A549 (cell line): ENCODE data around the gene GNAT2. TPM values are rescaled to one million over a fixed set of nuclear protein-coding genes. Genes with fewer than 3 reads are reported as not detected.

Experiments
- ATAC-seq, 2 experiments: fragments of 200-7000 bp in 1 of 2; fragments of >200 bp in 1 of 2; cut with Nextera tagmentation in 1 of 2; cut with Tn5 transposase in 1 of 2; 3 replicates each; pipeline versions ENCODE4 v1.8.0 to v1.9.1; 2018 to 2020; ENCODE audit warnings: mild to moderate bottlenecking in 1 of 2, moderate library complexity in 1 of 2
- CTCF ChIA-PET: fragments of 300-600 bp; sonication (Branson Sonifier 250); formaldehyde crosslinking; extraction: SDS; loops from one replicate; lab custom pipeline; 2021; ENCODE audit warnings: antibody characterized with exemption, inconsistent platforms; lab: Yijun Ruan, JAX
- POLR2A ChIA-PET: fragments of 350-600 bp; formaldehyde crosslinking; extraction: SDS; loops from one replicate; lab custom pipeline; 2021; ENCODE audit warnings: antibody characterized with exemption, inconsistent platforms; lab: Yijun Ruan, JAX
- DNase-seq, 2 experiments: peaks; one replicate each; pipeline versions ENCODE4 v3.0.0 to v3.0.0-alpha.2; 2011 to 2016; ENCODE audit warnings: low read depth in 1 of 2, low spot score in 1 of 2
- FAIRE-seq: peaks from 2 replicates; lab custom pipeline; 2011; peaks lifted over from hg19 to GRCh38; lab: Jason Lieb, UNC
- H3K27ac ChIP-seq, 2 experiments: fragments of >200 bp; sonication (Bioruptor Twin); formaldehyde crosslinking; 3 replicates each; pipeline ENCODE4 v1.5.1; 2016 to 2017
- H3K4me1 ChIP-seq: fragments of >200 bp; sonication (Bioruptor Twin); formaldehyde crosslinking; 3 replicates; pipeline ENCODE4 v1.6.1; 2016
- H3K4me2 ChIP-seq: fragments of >200 bp; sonication (Bioruptor Twin); formaldehyde crosslinking; 3 replicates; pipeline ENCODE4 v1.6.1; 2016
- H3K4me3 ChIP-seq: fragments of >200 bp; sonication (Bioruptor Twin); formaldehyde crosslinking; 3 replicates; pipeline ENCODE4 v1.5.1; 2016
- H3K9me3 ChIP-seq: fragments of >200 bp; sonication (Bioruptor Twin); formaldehyde crosslinking; 3 replicates; pipeline ENCODE4 v1.6.1; 2016
- CEBPB ChIP-seq, 2 experiments: fragments of >200 bp in 1 of 2; sonication (Bioruptor Twin) in 1 of 2; formaldehyde crosslinking in 1 of 2; IDR thresholded peaks; 2 replicates each; pipeline ENCODE4 v1.6.1; 2012 to 2016
- CHD4 ChIP-seq: fragments of 200-600 bp; sonication (generic); IDR thresholded peaks from 2 replicates; pipeline ENCODE4 v1.6.1; 2016; ENCODE audit warnings: antibody characterized with exemption, mild to moderate bottlenecking, borderline replicate concordance
- HEYL ChIP-seq: fragments of 250-450 bp; sonication (Bioruptor Pico); IDR thresholded peaks from 2 replicates; pipeline ENCODE4 v1.8.0; 2021; ENCODE audit warnings: mild to moderate bottlenecking, moderate library complexity
- HMGXB4 ChIP-seq: fragments of 250-450 bp; sonication (Bioruptor Pico); IDR thresholded peaks from 2 replicates; pipeline ENCODE4 v1.5.0; 2021; ENCODE audit warnings: mild to moderate bottlenecking, moderate library complexity, borderline replicate concordance
- JUNB ChIP-seq: fragments of >200 bp; sonication (Bioruptor Twin); formaldehyde crosslinking; IDR thresholded peaks from 2 replicates; pipeline ENCODE4 v1.6.1; 2016
- POLR2A ChIP-seq: IDR thresholded peaks from 2 replicates; pipeline ENCODE4 v1.6.1; 2012; ENCODE audit warnings: mild to moderate bottlenecking, low read length
- POLR2AphosphoS2 ChIP-seq: conservative IDR thresholded peaks from 2 replicates; pipeline ENCODE4 v1.6.1; 2012; ENCODE audit warnings: low read length, improper control_type of control experiment, inconsistent platforms
- RARB ChIP-seq: fragments of 250-450 bp; sonication (Bioruptor Pico); IDR thresholded peaks from 2 replicates; pipeline ENCODE4 v1.8.0; 2021; ENCODE audit warnings: mild to moderate bottlenecking, moderate library complexity
- RCOR1 ChIP-seq: fragments of 150-350 bp; IDR thresholded peaks from 2 replicates; pipeline ENCODE4 v1.6.1; 2014; ENCODE audit warnings: antibody characterized with exemption, low read length, low read depth
- REST ChIP-seq: fragments of 200-600 bp; sonication (generic); IDR thresholded peaks from 2 replicates; pipeline ENCODE4 v1.6.1; 2016; ENCODE audit warnings: antibody characterized with exemption, mild to moderate bottlenecking, moderate library complexity
- RFX5 ChIP-seq: fragments of 450-650 bp; IDR thresholded peaks from 2 replicates; pipeline ENCODE4 v1.7.1; 2014; ENCODE audit warnings: antibody characterized with exemption, mild to moderate bottlenecking, moderate library complexity
- RNF2 ChIP-seq: fragments of 200-600 bp; sonication (generic); IDR thresholded peaks from 2 replicates; pipeline ENCODE4 v1.6.1; 2016; ENCODE audit warnings: low read depth, mild to moderate bottlenecking, antibody characterized with exemption, moderate library complexity, borderline replicate concordance
- ZC3H11A ChIP-seq: fragments of 450-650 bp; IDR thresholded peaks from 2 replicates; pipeline ENCODE4 v1.6.1; 2014; ENCODE audit warnings: antibody characterized with exemption, mild to moderate bottlenecking
- ZSCAN20 ChIP-seq: fragments of 250-450 bp; sonication (Bioruptor Pico); IDR thresholded peaks from 2 replicates; pipeline ENCODE4 v1.8.0; 2022; ENCODE audit warnings: mild to moderate bottlenecking, moderate library complexity
- WGBS: methylation state at CpG from one replicate; pipeline ENCODE4 v1.1.6; 2017; ENCODE audit errors: missing lambda C conversion rate; 5-methylcytosine and 5-hydroxymethylcytosine counted together
- polyA plus RNA-seq, 4 experiments: library from polyadenylated mRNA; depleted of rRNA in 3 of 4; stranded (reverse); fragments of >200 nt; fragmentation: RNase III in 1 of 4; extraction: RNeasy Plus Mini Kit Qiagen cat#74134 plus additional on column Dnase treatment in 1 of 4; gene quantifications; 2 replicates in 3 of 4; 3 replicates in 1 of 4; pipeline ENCODE4 v1.2.3, GENCODE V29; 2011 to 2017
- TF ChIP-seq, protein P1 (sequence below): IDR thresholded peaks from 2 replicates; pipeline ENCODE4 v1.6.1; 2012
- TF ChIP-seq, protein P2 (sequence below): fragments of >200 bp; sonication (Bioruptor Twin); formaldehyde crosslinking; IDR thresholded peaks from 3 replicates; pipeline ENCODE4 v1.5.1; 2016

The GNAT2 gene
- polyA plus RNA-seq, 2 of the 4 experiments (the other 2 are of a cell fraction), result 0.16 to 0.25 TPM

DNA sequence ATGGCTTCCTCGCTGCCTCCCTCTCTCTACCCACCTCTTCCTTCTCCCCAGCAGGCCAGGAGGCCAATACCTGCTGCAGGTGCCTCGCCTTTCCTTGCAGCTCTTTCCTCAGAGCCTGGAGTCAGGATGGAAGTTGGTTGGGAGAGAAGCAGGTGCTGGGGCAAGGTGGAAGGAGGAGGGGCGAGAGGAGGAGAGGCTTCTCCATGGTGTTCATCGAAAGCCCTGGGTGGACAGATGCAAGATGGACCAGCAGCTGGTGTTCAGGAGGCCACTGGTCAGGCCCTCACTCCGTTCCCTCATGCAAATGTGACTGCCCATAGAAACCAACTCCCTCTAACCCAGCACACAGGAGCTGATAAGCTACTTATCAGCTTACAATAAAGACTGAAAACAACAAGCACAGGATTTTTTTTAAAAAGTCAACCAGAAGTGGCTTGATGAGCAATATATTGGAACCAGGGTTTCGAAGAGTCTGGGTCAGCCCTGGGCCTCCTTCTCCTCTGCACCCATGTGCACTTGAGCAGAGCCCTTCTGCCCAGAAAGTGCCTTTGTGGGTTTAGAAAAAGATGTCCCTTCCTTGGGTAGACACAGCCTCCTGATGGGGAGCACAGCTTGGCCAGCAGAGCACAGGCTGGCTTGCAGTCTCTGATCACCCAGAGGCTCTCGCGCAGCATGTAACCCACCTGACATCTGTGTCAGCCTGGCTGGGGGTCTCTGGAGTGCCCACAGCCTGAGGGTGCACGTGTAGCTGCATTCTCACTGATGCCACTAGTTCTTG lies 19.8 kb upstream of the GNAT2 start (continued):
- no peak for TF ChIP-seq HMGXB4
- TF ChIP-seq, all 56 proteins: peak for 0

- peaks cover 27% of the 10 kb centered on the region for H3K4me1 ChIP-seq
- no peak for TF ChIP-seq CEBPB (IDR thresholded peaks at IDR 0.05)
- no peak for TF ChIP-seq RCOR1
- TF ChIP-seq POLR2AphosphoS2, result no peak
- TF ChIP-seq RNF2, result no peak
- TF ChIP-seq ZSCAN20, result no peak
- no peak for TF ChIP-seq RFX5
- no peak for TF ChIP-seq CHD4
- TF ChIP-seq RARB (CRISPR knock-in tag), result no peak
- TF ChIP-seq POLR2A, result no peak
- TF ChIP-seq, protein P1, sequence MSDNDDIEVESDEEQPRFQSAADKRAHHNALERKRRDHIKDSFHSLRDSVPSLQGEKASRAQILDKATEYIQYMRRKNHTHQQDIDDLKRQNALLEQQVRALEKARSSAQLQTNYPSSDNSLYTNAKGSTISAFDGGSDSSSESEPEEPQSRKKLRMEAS, result no peak
- TF ChIP-seq HEYL (CRISPR knock-in tag), result no peak
- no peak for TF ChIP-seq REST
- no peak for TF ChIP-seq JUNB
- TF ChIP-seq, protein P2, sequence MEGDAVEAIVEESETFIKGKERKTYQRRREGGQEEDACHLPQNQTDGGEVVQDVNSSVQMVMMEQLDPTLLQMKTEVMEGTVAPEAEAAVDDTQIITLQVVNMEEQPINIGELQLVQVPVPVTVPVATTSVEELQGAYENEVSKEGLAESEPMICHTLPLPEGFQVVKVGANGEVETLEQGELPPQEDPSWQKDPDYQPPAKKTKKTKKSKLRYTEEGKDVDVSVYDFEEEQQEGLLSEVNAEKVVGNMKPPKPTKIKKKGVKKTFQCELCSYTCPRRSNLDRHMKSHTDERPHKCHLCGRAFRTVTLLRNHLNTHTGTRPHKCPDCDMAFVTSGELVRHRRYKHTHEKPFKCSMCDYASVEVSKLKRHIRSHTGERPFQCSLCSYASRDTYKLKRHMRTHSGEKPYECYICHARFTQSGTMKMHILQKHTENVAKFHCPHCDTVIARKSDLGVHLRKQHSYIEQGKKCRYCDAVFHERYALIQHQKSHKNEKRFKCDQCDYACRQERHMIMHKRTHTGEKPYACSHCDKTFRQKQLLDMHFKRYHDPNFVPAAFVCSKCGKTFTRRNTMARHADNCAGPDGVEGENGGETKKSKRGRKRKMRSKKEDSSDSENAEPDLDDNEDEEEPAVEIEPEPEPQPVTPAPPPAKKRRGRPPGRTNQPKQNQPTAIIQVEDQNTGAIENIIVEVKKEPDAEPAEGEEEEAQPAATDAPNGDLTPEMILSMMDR, result no peak
- no peak for TF ChIP-seq ZC3H11A
- TF ChIP-seq HMGXB4, result no peak
- TF ChIP-seq, all 56 proteins: peak for 0
- peak overlapping the region in 1 of 2 experiments; percentile 78; a peak in 1 of 6 replicates for H3K27ac ChIP-seq
- DNase-seq (no peak), ATAC-seq (no peak), FAIRE-seq (no peak)
- WGBS, result 97% methylated on average over 7 of the region's 7 CpGs
- H3K4me3 ChIP-seq, result no peak overlapping the region
- ChIA-PET POLR2A (interaction anchor here (1.6 kb wide), 1 partner anchor 17 kb away, joined by 3 read pairs; no protein-coding TSS in a partner anchor), CTCF (interaction anchor here (1.6 to 21.4 kb wide), 7 partner anchors 16 to 374 kb away, joined by 4 to 295 read pairs (median 18); partner anchors contain the start of genes AHCYL1 and GSTM4)
- H3K4me2 ChIP-seq, result no peak overlapping the region
- H3K9me3 ChIP-seq, result no peaks in the 10 kb centered on the region
Measured at GRCh38 chr1:109637446-109637845, 18.0 kb upstream of the GNAT2 start.
